ENCODE measurements around the gene THAP7.

THAP7 gene

GRCh38 chr22:21031545-21032036, 29.7 kb upstream of the THAP7 start:
- no peak for DNase-seq (ENCODE audit: low read depth in 2 of 2)

- DNase-seq (ENCODE audit: low read depth in 2 of 2) = no peak
Measured at GRCh38 chr22:21030621-21031544, 29.0 kb upstream of the THAP7 start.

- DNase-seq (ENCODE audit: low read depth in 2 of 2) = no peak
Measured at GRCh38 chr22:21030032-21030431, 28.1 kb upstream of the THAP7 start.

GRCh38 chr22:21029486-21030025, 27.6 kb upstream of the THAP7 start:
- no peak for DNase-seq (ENCODE audit: low read depth in 2 of 2)

GRCh38 chr22:21028277-21029251, 26.6 kb upstream of the THAP7 start:
- no peak for DNase-seq (ENCODE audit: low read depth in 2 of 2)

- no peak for DNase-seq (ENCODE audit: low read depth in 2 of 2)
Measured at GRCh38 chr22:21026783-21027692, 25.1 kb upstream of the THAP7 start.

- no peak for DNase-seq (ENCODE audit: low read depth in 2 of 2)
Measured at GRCh38 chr22:21025763-21026755, 24.1 kb upstream of the THAP7 start.

- peak in 1 of 2 donors; percentile 20 for DNase-seq (ENCODE audit: low read depth in 2 of 2)
Measured at GRCh38 chr22:21025266-21025665, 23.3 kb upstream of the THAP7 start.

GRCh38 chr22:21022955-21023614, 21.2 kb upstream of the THAP7 start:
- DNase-seq (ENCODE audit: low read depth in 2 of 2) = no peak

- no peak for DNase-seq (ENCODE audit: low read depth in 2 of 2)
Measured at GRCh38 chr22:21022507-21022906, 20.6 kb upstream of the THAP7 start.

- DNase-seq (ENCODE audit: low read depth in 2 of 2) = no peak
Measured at GRCh38 chr22:21020802-21021429, 19.0 kb upstream of the THAP7 start.

- DNase-seq (ENCODE audit: low read depth in 2 of 2) = no peak
Measured at GRCh38 chr22:21018314-21018713, 16.4 kb upstream of the THAP7 start.

GRCh38 chr22:21016644-21017420, 14.9 kb upstream of the THAP7 start:
- no peak for DNase-seq (ENCODE audit: low read depth in 2 of 2)

- no peak for DNase-seq (ENCODE audit: low read depth in 2 of 2)
Measured at GRCh38 chr22:21015466-21016006, 13.6 kb upstream of the THAP7 start.

- no peak for DNase-seq (ENCODE audit: low read depth in 2 of 2)
Measured at GRCh38 chr22:21014726-21015465, 13.0 kb upstream of the THAP7 start, which contains the start of gene P2RX6. Gene P2RX6, plus strand, starts transcription at chr22:21015165. Its CDS starts 10 bp downstream, at chr22:21015175.

- peak; percentile 47 to 83 for DNase-seq (ENCODE audit: low read depth in 2 of 2)
Measured at GRCh38 chr22:21014202-21014725, 12.3 kb upstream of the THAP7 start.
